NCI-H2107 treated with DMSO at 0.1 percent for 48 hours (cell line): ENCODE measurements around the gene TREM1.

Experiments used
- DNase-seq: peaks from one replicate; lab custom pipeline; 2025; ENCODE audit not compliant: unreplicated experiment; lab: John Stamatoyannopoulos, UW

Gene TREM1

GRCh38 chr6:41286544-41287346, at the start of gene TREM1:
TREM1 (minus strand) TSS chr6:41286682; CDS start chr6:41286655, 27 bp downstream.
- no peak for DNase-seq

DNA sequence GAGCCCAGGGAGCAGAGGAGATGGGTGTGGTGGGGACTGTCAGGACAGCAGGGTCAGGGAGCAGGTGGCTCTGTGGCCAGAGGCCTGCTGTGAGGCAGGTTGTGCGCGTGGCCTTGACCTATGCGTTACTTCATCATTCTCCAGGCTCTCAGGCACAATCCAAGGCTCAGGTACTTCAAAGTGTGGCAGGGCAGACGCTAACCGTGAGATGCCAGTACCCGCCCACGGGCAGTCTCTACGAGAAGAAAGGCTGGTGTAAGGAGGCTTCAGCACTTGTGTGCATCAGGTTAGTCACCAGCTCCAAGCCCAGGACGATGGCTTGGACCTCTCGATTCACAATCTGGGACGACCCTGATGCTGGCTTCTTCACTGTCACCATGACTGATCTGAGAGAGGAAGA, 49.5 kb upstream of the TREM1 start:
- no peak for DNase-seq

DNA sequence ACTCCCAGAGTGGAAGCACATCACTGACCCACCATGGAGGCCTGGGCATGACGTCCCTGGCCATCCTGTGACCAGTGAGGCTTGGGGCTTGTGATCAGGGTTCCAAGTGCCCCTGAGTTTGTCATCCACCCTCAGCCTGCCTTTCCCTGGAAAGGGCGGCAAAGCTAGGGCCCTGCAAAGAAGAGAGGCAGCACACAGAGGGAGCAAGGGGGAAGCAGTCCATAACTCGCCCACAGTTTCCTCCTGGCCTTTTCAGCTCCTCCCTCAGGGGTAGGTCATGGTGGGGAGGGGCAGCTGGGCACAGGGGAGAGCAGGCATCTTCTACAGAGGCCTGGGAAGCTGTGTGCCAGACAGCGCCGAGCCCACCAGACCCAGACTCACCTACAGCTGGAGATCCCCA, 48.8 kb upstream of the TREM1 start, which contains the start of gene NCR2:
TSS of gene NCR2 (plus strand) at position 313 of the 400 bp plus-strand sequence. CDS start 269 bp downstream, outside the sequence.
- DNase-seq = no peak

DNA sequence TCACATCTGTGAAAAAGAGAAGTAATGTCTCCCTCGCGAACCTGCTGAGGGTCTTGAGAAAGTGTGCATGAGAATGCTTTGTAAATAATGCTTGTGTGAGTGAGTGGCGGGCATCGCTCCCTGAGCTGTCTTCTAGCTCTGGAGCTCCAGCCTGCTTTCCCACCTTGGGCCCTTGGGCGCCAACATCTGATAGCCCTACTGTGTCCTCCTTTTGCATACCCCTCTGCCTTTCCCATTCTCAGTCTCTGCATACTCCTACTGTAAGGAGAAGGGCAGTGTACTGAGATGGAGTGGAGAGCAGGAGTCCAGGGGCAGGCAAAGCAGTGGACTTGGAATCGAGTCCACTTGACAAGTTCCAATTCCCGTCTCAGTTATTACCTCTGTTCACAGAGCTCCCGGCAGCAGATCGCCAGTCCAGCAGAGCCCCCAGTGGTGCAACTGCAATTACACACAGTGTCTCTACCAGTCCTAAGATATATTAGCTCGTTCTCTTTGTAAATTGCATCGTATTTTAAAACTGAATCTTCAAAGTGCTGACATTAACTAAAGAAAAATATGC, 48.1 kb upstream of the TREM1 start:
- DNase-seq = no peak

GRCh38 chr6:41332842-41333736, 46.6 kb upstream of the TREM1 start:
- DNase-seq = no peak

DNA sequence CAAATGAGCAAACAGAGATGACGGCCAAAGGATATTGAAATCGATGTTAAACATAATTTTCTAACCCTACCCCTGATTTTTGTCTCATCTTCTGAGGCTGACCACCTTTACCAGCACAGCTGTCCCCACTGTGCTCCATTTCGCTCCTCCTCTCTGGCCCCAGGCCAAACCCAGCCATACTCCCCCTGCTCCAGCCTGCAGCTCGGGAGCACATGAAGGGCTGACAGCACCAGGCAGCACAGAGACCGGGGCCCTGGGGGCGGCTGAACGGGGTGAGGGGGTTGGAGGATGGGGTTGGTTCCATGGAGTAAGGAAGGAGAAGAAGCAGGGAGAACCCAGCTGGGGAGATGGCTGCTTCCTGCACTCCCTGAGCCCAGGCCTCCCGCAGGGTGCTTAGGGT, 45.8 kb upstream of the TREM1 start:
- no peak for DNase-seq

- DNase-seq = no peak
These were observed 45.1 kb upstream of the TREM1 start for GRCh38 chr6:41331401-41332150.

- no peak for DNase-seq
These were observed 40.7 kb upstream of the TREM1 start for GRCh38 chr6:41327177-41327576.

- DNase-seq = no peak
These were observed 39.6 kb upstream of the TREM1 start for GRCh38 chr6:41326092-41326491.

DNA sequence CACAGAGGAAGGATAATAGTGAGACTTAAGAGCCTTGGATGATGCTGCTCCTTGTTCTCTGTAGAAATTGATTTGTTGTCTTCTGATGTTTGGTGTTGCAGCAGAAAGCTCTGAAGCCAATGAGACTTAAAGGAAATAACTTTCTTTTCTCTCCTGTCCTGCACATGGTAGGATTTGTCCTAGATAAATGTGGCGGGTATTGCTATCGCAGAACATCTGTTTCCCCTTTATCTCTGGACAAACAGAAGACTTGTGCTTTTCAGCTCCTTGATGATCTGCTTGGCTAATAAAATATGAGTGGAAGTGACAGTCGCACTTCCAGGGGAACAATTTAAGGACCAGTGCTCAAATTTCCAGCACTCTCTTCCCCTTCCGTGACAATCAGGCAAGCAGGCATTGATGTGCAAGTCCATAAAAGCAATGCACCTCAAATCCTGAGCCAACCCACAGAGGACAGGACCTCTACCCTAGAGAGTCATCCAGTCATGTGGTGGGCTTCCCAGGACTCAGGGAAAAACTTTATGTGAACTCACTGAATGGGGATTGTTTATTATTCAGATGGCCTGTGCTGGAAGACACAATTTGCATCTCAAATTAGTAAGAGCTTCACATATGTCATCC, 39.1 kb upstream of the TREM1 start:
- no peak for DNase-seq

DNA sequence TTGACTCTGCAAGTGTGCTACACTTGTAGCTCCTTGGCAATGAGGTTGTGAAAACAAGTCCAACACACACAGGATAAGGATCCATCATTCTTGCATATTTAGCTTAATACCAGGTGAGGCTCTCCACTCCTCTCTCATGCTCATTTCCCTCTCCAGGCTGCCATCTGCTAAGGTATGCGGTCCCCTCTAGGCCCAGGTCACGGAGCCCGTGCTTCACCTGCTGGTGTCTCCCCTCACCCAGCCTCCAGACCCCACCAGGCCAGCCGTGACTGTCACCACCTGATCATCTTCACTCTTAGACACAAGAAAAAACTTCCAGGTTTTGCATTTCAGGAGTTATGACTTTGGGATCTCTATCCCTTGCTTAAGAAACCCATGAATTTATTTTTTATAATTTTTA, 34.7 kb upstream of the TREM1 start:
- DNase-seq = no peak

- DNase-seq = peak; percentile 79
These were observed 32.4 kb upstream of the TREM1 start for GRCh38 chr6:41318654-41319565.

- DNase-seq = peak; percentile 40
These were observed 31.8 kb upstream of the TREM1 start for GRCh38 chr6:41318261-41318653.

- peak; percentile 14 for DNase-seq
These were observed 29.6 kb upstream of the TREM1 start for GRCh38 chr6:41315943-41316620.

DNA sequence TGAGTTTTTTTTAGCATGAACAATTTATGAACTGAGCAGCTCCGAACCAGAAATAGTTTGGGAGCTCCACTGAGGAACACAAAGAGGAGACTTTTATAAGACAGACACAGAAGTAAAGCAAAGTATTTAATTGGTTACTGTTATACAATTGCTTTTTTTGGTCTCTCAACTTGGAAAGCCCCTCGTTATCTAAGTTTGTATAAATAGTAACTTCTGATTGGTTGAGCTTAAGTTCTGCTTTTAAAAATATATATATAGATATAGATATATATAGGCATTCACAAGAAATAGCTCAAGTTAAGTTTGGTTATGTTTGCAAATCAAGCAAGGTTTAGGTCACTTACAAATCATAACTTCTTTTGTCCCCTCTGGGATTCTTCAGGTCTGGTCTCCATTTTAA, 28.7 kb upstream of the TREM1 start:
- no peak for DNase-seq

GRCh38 chr6:41306187-41306854, 19.8 kb upstream of the TREM1 start:
- peak; percentile 37 for DNase-seq

DNA sequence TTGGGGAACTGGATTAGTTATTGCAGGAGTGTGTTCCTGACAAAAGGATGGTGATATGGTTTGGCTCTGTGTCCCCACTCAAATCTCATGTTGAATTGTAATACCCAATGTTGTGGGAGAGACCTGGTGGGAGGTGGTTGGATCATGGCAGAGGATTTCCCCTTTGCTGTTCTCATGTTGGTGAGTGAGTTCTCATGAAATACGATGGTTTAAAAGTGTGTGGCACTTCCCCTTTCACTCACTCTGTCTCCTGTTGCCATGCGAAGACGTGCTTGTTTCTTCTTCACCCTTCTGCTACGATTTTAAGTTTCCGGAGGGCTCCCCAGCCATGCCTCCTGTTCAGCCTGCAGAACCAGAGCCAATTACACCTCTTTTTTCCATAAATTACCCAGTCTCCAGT, 16.2 kb upstream of the TREM1 start:
- no peak for DNase-seq

DNA sequence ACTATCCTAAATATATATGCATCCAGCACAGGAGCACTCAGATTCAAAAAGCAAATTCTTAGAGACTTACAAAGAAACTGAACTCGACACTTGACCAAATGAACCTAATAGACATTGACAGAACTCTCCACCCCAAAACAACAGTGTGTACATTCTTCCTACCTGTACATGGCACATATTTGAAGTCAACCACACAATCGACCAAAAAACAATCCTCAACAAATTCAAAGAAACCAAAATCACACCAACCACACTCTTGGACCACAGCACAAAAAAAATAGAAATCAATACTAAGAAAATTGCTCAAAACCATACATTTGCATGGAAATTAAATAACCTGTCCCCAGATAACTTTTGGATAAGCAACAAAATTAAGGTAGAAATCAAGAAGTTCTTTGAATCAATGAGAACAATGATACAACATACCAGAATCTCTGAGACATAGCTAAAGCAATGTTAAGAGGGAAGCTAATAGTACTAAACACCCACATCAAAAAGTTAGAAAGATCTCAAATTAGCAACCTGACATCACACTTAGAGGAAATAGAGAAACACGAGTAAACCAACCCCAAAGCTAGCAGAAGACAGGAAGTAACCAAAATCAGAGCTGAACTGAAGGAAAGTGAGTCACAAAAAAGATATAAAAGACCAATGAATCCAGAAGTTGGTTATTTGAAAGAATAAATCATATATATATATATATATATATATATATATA, 12.5 kb upstream of the TREM1 start:
- no peak for DNase-seq
